Trophoblast cell (in vitro differentiated cells and primary cell): ENCODE data around the gene NPHP4.
"Not testable (repeated sequence)": the region's sequence is repeated elsewhere in the genome, so short reads cannot be mapped to it uniquely, and the experiment has no call there.

Source experiments
- DNase-seq, 2 donors: peaks; one replicate each; pipeline ENCODE4 v3.0.0-alpha.2; 2016
- H2AFZ ChIP-seq: 2 replicates; pipeline ENCODE4 v1.6.1; 2013; ENCODE audit warnings: low read length, moderate library complexity, mild to moderate bottlenecking; ENCODE audit not compliant: insufficient read depth, poor library complexity
- H2AK5ac ChIP-seq: 2 replicates; pipeline ENCODE4 v1.6.1; 2013; ENCODE audit warnings: mild to moderate bottlenecking, low read length
- H2BK120ac ChIP-seq: 2 replicates; pipeline ENCODE4 v1.6.1; 2013; ENCODE audit warnings: low read length, mild to moderate bottlenecking, moderate library complexity; ENCODE audit not compliant: insufficient read depth, poor library complexity
- H2BK12ac ChIP-seq: 2 replicates; pipeline ENCODE4 v1.6.1; 2013; ENCODE audit warnings: mild to moderate bottlenecking, low read length, moderate library complexity
- H2BK5ac ChIP-seq: 2 replicates; pipeline ENCODE4 v1.6.1; 2013; ENCODE audit warnings: low read length, low read depth, moderate library complexity, mild to moderate bottlenecking; ENCODE audit not compliant: poor library complexity
- H3K14ac ChIP-seq: 2 replicates; pipeline ENCODE4 v1.6.1; 2013; ENCODE audit warnings: mild to moderate bottlenecking, low read length
- H3K18ac ChIP-seq: 2 replicates; pipeline ENCODE4 v1.6.1; 2013; ENCODE audit warnings: mild to moderate bottlenecking, low read length
- H3K23ac ChIP-seq: 2 replicates; pipeline ENCODE4 v1.6.1; 2013; ENCODE audit warnings: low read length
- H3K27ac ChIP-seq: 2 replicates; pipeline ENCODE4 v1.5.1; 2013; ENCODE audit warnings: low read depth, mild to moderate bottlenecking, inconsistent platforms, low read length, moderate library complexity
- H3K27me3 ChIP-seq: 2 replicates; pipeline ENCODE4 v1.6.1; 2013; ENCODE audit warnings: inconsistent platforms, mild to moderate bottlenecking, low read length, moderate library complexity; ENCODE audit not compliant: insufficient read depth
- H3K36me3 ChIP-seq, 2 experiments: 1 replicate in 1 of 2; 2 replicates in 1 of 2; pipeline ENCODE4 v1.6.1; 2013; ENCODE audit warnings: low read length in 2 of 2, mild to moderate bottlenecking in 2 of 2, moderate library complexity in 1 of 2; ENCODE audit not compliant: insufficient read depth in 2 of 2, control insufficient read depth in 1 of 2
- H3K4ac ChIP-seq: 2 replicates; pipeline ENCODE4 v1.6.1; 2013; ENCODE audit warnings: low read depth, mild to moderate bottlenecking, low read length, moderate library complexity
- H3K4me1 ChIP-seq, 2 experiments: 1 replicate in 1 of 2; 2 replicates in 1 of 2; pipeline ENCODE4 v1.6.1; 2013; ENCODE audit warnings: low read length in 2 of 2, mild to moderate bottlenecking in 2 of 2, moderate library complexity in 1 of 2; ENCODE audit not compliant: insufficient read depth in 2 of 2, control insufficient read depth in 1 of 2
- H3K4me2 ChIP-seq: 2 replicates; pipeline ENCODE4 v1.6.1; 2013; ENCODE audit warnings: inconsistent platforms, mild to moderate bottlenecking, low read length, moderate library complexity
- H3K4me3 ChIP-seq: 2 replicates; pipeline ENCODE4 v1.5.1; 2013; ENCODE audit warnings: mild to moderate bottlenecking, low read depth, low read length, inconsistent platforms
- H3K79me1 ChIP-seq: one replicate; pipeline ENCODE4 v1.6.1; 2013; ENCODE audit warnings: low read length
- H3K79me2 ChIP-seq: 2 replicates; pipeline ENCODE4 v1.6.1; 2013; ENCODE audit warnings: low read length, mild to moderate bottlenecking; ENCODE audit not compliant: control insufficient read depth, insufficient read depth, poor library complexity
- H3K9ac ChIP-seq: 2 replicates; pipeline ENCODE4 v1.6.1; 2013; ENCODE audit warnings: mild to moderate bottlenecking, low read length
- H3K9me3 ChIP-seq: 2 replicates; pipeline ENCODE4 v1.6.1; 2013; ENCODE audit warnings: low read depth, mild to moderate bottlenecking, control low read depth, inconsistent platforms, low read length; ENCODE audit not compliant: insufficient read depth
- H4K12ac ChIP-seq: 2 replicates; pipeline ENCODE4 v1.6.1; 2013; ENCODE audit warnings: low read depth, mild to moderate bottlenecking, low read length, moderate library complexity
- H4K8ac ChIP-seq: 2 replicates; pipeline ENCODE4 v1.6.1; 2013; ENCODE audit warnings: low read depth, mild to moderate bottlenecking, low read length, moderate library complexity
- H4K91ac ChIP-seq: one replicate; pipeline ENCODE4 v1.6.1; 2013; ENCODE audit warnings: low read depth, mild to moderate bottlenecking, low read length, moderate library complexity
- WGBS: extraction: QIAGEN DNeasy Blood & Tissue Kit; methylation state at CpG from one replicate; pipeline ENCODE4 v1.1.7; 2013; ENCODE audit warnings: missing lambda C conversion rate; ENCODE audit not compliant: insufficient read length, insufficient coverage; ENCODE audit errors: extremely low coverage; 5-methylcytosine and 5-hydroxymethylcytosine counted together

The NPHP4 gene

DNA sequence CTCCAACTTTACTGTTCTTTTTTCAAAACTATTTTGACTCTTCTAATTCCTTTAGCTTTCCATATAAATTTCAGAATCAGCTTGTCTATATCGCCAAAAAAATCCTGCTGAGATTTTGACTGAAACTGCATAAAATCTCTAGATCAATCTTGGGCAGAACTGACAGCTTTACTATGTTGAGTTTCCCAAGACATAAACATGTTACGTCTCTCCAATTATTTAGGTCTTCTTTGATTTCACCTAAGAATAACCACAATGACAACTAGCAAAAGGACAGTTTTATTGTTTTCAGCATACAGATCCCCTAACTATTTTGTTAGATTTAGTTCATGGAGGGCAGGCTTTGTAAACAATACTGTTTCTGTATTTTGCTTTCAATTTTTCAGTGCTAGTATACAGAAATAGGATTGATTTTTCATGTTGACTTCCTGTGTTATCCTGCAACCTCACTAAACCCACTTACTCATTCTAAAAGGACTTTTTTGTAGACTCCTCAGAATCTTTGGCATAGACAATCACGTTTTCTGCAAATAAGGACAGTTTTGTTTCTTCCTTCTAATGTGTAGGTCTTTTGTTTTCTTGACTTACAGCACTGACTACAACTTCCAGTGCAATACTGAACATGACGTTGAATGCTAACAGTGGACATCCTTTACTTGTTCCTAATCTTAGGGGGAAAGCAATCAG is 63.4 kb downstream of the NPHP4 start:
- Histone ChIP-seq H4K91ac (no peak overlapping the region), H4K8ac (no peak overlapping the region), H2BK5ac (no peak overlapping the region), H3K4me2 (no peak overlapping the region), H3K9me3 (no peaks in the 10 kb centered on the region), H3K27me3 (no peaks in the 10 kb centered on the region), H4K12ac (no peak overlapping the region), H3K4ac (no peak overlapping the region), H2BK12ac (no peak overlapping the region), H3K36me3 (no peaks in the 10 kb centered on the region), H2AK5ac (no peak overlapping the region), H3K79me1 (no peaks in the 10 kb centered on the region), H3K4me3 (no peak overlapping the region), H3K27ac (no peak overlapping the region), H3K4me1 (no peaks in the 10 kb centered on the region), H3K14ac (no peak overlapping the region), H2AFZ (no peak overlapping the region), H2BK120ac (no peak overlapping the region), H3K23ac (no peak overlapping the region), H3K18ac (no peak overlapping the region), H3K79me2 (no peaks in the 10 kb centered on the region), H3K9ac (no peak overlapping the region)
- DNase-seq, result no peak
- WGBS, result no CpG with 5 or more reads among the region's 4 CpGs

DNA sequence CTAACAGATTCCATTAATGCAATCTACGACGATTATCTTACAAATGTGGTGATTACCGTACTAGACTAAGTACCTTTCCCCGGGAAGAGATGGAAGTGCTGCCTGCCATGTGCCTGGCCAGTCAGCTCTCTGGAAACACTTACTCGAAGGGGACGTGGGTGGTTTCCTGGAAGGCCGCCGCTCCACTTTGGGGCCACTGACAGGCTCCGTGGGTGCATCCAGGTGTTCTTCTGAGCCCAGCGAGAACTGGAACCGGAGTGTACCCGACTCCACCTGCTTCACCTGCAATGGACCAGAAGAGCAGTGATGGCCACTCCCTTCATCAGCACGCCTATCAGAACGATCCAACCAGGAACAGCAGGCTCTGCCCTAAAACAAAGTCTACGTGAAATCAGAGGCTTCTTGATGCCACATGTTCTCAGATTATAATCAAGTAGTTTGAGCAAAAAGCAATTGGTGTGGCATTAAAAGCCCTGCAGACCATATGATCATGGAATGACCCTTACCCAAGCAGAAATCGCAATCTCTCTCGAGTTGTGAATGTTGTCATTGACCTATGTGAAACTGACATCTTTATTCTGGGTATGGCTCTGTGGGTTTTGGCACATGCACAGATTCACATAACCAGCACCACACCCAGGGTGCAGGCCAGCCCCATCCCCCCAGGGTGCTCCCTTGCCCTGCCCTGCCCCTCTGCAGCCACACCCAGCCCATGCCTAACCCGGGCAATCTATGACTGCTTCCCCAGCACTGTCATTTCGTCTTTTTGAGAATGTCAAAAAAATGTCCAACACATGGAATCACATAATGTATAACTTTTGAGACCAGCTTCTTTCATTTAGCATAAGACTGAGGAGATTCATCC is 64.5 kb downstream of the NPHP4 start:
- no peak for DNase-seq
- Histone ChIP-seq H3K27me3 (no peaks in the 10 kb centered on the region), H2BK5ac (no peak overlapping the region), H3K79me1 (no peaks in the 10 kb centered on the region), H2AK5ac (no peak overlapping the region), H3K27ac (no peak overlapping the region), H4K12ac (no peak overlapping the region), H3K4ac (no peak overlapping the region), H3K79me2 (no peaks in the 10 kb centered on the region), H3K18ac (no peak overlapping the region), H3K4me2 (no peak overlapping the region), H3K4me1 (no peaks in the 10 kb centered on the region), H3K23ac (no peak overlapping the region), H2AFZ (no peak overlapping the region), H3K4me3 (no peak overlapping the region), H2BK120ac (no peak overlapping the region), H4K8ac (no peak overlapping the region), H3K36me3 (no peaks in the 10 kb centered on the region), H3K14ac (no peak overlapping the region), H2BK12ac (no peak overlapping the region), H4K91ac (no peak overlapping the region), H3K9me3 (no peaks in the 10 kb centered on the region), H3K9ac (no peak overlapping the region)
- WGBS, result no CpG with 5 or more reads among the region's 19 CpGs

DNA sequence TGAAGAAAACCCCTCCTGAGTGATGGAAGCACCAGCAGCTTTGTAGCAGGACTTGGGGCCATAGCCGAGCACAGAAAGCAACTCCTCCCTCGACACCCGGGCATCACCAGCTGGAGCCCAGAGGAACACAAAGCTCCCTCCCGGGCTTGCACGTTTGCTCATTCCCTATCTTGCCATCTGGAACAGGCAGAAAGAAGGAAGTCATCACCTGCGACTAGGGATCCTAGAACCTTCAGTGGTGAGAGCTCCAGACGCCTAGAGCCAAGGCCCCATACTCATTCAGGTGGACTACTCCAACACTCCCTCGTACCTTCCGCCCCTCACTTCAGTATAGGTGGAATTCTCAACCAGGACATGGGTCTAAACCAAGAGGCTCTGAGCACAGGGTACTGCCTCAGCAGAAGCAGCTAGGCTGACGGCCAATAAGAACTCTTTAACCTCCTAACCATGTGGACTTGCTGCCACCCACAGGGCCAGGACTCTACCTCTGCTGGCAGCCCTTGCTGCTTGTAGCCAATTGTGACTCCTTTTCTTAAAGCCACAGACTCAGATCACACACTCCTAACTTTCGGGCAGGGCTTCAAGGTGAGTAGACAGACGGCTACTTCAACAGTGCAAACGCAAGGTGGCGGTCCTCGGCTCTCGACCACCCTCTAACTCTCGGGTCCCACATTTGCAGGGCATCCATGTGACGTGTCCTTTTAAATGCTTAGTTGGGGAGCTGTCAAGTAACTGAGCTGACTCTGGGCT is 65.4 kb downstream of the NPHP4 start:
- Histone ChIP-seq H4K91ac (no peak overlapping the region), H3K9ac (no peak overlapping the region), H2AFZ (no peak overlapping the region), H3K4me2 (no peak overlapping the region), H3K27ac (no peak overlapping the region), H3K14ac (no peak overlapping the region), H3K4me1 (no peaks in the 10 kb centered on the region), H3K79me1 (no peaks in the 10 kb centered on the region), H3K9me3 (no peaks in the 10 kb centered on the region), H3K27me3 (no peaks in the 10 kb centered on the region), H2AK5ac (no peak overlapping the region), H3K23ac (no peak overlapping the region), H4K12ac (no peak overlapping the region), H2BK12ac (no peak overlapping the region), H2BK120ac (no peak overlapping the region), H3K18ac (no peak overlapping the region), H4K8ac (no peak overlapping the region), H3K36me3 (no peaks in the 10 kb centered on the region), H3K4me3 (no peak overlapping the region), H3K79me2 (no peaks in the 10 kb centered on the region), H2BK5ac (no peak overlapping the region), H3K4ac (no peak overlapping the region)
- WGBS, result no CpG with 5 or more reads among the region's 18 CpGs
- no peak for DNase-seq

DNA sequence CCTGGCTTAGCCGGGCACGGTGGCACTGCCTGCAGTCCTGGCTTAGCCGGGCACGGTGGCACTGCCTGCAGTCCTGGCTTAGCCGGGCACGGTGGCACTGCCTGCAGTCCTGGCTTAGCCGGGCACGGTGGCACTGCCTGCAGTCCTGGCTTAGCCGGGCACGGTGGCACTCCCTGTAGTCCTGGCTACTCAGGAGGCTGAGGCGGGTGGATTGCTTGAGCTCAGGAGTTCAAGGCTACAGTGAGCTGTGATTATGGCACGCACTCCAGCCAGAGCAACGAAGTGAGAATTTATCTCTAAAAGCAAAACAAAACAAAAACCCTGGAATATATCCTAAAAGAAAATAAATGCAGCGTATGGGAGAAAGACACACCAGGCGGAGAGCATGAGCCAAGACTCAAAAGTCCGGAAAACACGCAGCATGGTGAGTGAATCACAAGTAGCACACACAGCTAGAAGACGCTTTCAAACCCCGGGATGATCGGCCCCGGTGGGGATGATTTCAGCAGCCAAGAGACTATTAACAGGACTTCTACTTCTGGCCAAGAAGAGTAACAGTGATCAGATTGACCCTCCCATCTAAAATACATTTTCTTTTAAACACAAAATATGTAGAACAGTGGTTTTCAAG is 69.4 kb downstream of the NPHP4 start:
- H3K9me3 ChIP-seq, H3K4me2 ChIP-seq, DNase-seq, H3K18ac ChIP-seq, H2BK120ac ChIP-seq, H3K23ac ChIP-seq, H3K79me1 ChIP-seq, H2BK12ac ChIP-seq, H3K27me3 ChIP-seq, H3K36me3 ChIP-seq, H3K79me2 ChIP-seq, H3K4me3 ChIP-seq, H2AK5ac ChIP-seq, H3K4ac ChIP-seq, H3K14ac ChIP-seq, H4K91ac ChIP-seq, H2AFZ ChIP-seq, H2BK5ac ChIP-seq, H4K12ac ChIP-seq, H4K8ac ChIP-seq, H3K9ac ChIP-seq, H3K4me1 ChIP-seq, H3K27ac ChIP-seq: not testable (repeated sequence)
- no CpG with 5 or more reads among the region's 21 CpGs for WGBS
